Stimulated activated CD8-positive, alpha-beta memory T cell treated with anti-CD3 and anti-CD28 coated beads, Interleukin-15, amount 100 ng/mL, for 48 hours (primary cell): ENCODE measurements around the gene UHRF2.
"Not testable (repeated sequence)": the region's sequence is repeated elsewhere in the genome, so short reads cannot be mapped to it uniquely, and the experiment has no call there.

Source experiments
- DNase-seq, 2 donors: peaks; one replicate each; pipeline ENCODE4 v3.0.0-alpha.2; 2020; ENCODE audit warnings: low read depth in 2 of 2

UHRF2 gene, protein sequence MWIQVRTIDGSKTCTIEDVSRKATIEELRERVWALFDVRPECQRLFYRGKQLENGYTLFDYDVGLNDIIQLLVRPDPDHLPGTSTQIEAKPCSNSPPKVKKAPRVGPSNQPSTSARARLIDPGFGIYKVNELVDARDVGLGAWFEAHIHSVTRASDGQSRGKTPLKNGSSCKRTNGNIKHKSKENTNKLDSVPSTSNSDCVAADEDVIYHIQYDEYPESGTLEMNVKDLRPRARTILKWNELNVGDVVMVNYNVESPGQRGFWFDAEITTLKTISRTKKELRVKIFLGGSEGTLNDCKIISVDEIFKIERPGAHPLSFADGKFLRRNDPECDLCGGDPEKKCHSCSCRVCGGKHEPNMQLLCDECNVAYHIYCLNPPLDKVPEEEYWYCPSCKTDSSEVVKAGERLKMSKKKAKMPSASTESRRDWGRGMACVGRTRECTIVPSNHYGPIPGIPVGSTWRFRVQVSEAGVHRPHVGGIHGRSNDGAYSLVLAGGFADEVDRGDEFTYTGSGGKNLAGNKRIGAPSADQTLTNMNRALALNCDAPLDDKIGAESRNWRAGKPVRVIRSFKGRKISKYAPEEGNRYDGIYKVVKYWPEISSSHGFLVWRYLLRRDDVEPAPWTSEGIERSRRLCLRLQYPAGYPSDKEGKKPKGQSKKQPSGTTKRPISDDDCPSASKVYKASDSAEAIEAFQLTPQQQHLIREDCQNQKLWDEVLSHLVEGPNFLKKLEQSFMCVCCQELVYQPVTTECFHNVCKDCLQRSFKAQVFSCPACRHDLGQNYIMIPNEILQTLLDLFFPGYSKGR

DNA sequence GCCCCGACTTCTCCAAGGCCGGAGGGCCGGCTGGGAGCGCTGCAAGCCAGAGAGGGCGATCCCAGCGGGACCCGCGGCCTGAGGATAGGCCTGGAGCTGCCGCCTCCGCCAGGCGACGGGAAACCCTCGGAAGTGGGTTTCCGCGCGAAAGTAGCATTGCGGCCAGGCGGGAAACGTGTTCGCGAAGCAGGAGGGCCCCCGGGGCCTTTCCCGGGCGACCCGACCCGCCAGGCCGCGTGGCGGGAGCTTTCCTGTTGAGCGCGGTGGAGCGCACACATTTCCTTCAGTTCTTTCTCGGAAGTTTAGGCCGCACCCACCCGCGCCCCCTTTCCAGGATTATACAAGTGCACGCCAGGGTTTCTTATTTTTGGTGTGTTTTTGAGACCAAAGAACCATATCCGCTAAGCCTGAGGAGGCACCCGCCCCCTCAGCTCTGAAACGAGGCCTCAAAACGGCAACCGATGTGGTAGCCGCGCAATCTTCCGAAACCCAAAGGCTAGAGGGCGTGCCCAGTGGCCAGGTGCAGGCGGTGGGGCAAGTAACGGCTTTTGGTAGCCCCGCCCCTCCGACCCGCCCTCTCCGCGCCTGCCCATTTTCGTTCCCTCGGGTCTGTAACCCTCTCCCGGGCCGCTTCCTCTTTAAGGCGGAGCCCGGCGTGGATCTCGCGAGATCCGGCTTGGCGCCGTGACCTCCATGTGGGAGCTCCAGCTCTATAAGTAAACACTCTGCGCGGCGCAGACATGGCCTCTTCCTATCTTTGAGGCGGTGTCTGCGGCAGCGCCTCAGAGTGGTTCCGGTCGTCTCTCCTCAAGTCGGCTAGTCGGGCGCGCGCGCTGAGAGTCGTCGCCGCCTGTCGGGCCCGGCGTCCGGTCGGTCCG is at the start of gene UHRF2:
TSS of gene UHRF2 (plus strand) at position 713 of the 878 bp plus-strand sequence. CDS start 292 bp downstream, outside the sequence.
- DNase-seq, result peak; percentile 99 to 100

- no peak for DNase-seq
Measured at GRCh38 chr9:6367128-6367890, 45.7 kb upstream of the UHRF2 start.

GRCh38 chr9:6368831-6369230 is 44.2 kb upstream of the UHRF2 start:
- DNase-seq, result no peak

GRCh38 chr9:6381477-6382012 is 31.5 kb upstream of the UHRF2 start:
- DNase-seq, result not testable (repeated sequence)

DNA sequence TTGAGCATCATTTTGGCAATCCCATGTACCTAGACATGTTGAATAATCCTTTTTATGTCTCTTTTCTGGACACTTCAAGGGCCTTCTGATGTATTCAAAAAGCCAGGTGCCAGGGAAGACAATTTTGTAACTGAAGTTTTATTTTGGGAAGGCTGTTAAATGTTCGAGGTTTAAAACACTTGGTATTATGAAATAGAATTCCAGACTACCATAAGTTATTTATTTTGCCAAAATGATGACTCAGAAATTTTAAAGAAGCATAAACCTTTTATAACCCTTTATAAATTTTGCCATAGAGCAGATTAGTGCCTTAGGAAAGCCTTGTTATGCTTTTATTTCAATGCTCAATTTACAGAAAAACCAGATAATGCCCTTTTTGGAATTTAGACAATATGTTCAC is 30.3 kb upstream of the UHRF2 start:
- no peak for DNase-seq

GRCh38 chr9:6383551-6384225 is 29.3 kb upstream of the UHRF2 start:
- DNase-seq, result no peak

DNA sequence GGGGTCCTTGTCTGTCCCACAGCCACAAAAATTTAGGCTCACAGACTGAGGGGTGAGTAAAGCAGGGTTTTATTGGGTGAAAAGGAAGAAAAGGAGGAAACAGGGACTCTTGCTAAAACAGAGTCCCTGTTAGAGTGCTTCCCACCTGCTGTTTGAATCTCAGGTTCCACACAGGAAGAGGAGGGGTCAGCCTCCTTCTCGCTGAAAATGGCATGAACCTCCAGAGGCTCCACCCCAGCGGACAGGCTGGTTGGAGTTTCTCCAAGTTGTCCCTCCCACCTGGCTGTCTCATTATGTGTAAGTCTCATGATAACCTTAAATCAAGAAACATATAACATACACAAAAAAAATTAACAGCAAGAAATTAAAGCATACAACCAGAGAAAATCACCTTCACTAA is 28.3 kb upstream of the UHRF2 start:
- DNase-seq, result no peak

GRCh38 chr9:6399071-6399470 is 13.9 kb upstream of the UHRF2 start:
- DNase-seq, result no peak

DNA sequence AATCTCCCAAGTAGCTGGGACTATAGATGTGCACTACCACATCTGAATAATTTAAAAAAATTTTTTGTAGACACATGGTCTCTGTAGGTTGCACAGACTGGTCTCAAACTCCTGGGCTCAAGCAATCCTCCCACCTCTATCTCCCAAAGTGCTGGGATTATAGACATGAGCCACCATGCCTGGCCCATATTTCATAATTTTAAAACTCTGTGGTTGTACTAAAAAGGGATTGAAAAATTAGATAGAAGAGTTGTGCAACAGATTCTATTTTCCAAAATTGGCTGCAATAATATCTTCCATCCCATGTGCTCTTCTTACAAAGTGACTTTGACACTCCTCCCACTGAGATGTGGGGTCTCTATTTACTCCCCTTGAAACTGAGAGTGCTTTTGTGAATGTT is 7.6 kb upstream of the UHRF2 start:
- no peak for DNase-seq

DNA sequence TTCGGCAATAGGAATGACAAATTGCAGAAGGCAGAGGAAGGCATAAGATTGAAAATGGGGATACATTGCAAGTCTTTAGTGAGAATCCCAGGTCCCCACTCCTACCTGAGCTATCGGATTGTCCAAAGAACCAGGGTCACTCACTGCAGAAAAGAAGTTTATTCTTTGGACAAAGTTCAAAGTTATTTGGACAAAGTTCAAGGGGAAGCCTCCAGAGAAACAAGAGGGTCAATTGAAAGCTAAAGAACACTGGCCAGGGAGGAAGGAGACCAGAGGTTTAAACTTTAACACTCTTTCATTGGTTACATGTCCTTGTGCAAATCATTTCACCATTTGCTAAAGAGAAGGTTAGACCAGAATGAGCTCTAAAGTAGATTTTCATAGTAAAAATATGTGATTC is 5.2 kb upstream of the UHRF2 start:
- DNase-seq, result no peak

DNA sequence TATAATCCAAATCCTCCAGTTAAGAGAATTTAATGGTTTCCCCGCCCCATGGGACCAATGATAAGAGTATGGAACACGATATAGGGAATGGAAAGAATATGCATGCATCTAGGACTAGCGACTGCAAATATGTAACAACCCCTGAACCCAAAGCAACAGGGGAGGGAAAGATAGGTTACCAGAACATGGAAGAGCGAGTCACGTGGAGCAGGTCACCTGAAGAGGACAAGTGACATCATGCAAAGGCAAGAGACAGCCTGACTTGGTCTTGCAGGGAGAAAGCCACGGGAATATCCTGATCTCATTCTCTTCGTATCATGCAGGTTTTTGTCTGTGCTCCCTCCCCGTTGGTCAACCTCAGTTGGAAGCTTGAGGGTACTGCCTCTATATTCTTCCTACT is 4.7 kb upstream of the UHRF2 start:
- DNase-seq, result no peak

- DNase-seq, result no peak
Measured at GRCh38 chr9:6409811-6410210, 3.2 kb upstream of the UHRF2 start.

DNA sequence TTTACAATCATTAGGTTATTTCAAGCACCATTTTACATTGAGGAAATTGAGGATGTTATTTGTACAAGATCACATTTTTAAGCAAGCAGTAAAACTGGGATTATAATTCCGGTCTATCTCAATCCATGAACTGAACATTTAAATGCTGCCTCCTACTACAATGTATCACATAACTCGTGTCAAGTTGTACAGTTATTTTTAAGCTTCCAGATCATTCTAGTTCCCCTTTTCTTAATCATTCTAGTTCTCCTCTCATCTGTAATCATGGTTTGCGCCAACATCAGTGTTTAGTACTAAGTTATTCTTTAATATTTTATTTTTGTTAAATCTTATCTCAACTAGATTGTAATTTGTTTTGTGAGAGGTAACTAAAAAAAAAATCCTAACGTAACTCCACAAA is 2.4 kb upstream of the UHRF2 start:
- DNase-seq, result no peak

DNA sequence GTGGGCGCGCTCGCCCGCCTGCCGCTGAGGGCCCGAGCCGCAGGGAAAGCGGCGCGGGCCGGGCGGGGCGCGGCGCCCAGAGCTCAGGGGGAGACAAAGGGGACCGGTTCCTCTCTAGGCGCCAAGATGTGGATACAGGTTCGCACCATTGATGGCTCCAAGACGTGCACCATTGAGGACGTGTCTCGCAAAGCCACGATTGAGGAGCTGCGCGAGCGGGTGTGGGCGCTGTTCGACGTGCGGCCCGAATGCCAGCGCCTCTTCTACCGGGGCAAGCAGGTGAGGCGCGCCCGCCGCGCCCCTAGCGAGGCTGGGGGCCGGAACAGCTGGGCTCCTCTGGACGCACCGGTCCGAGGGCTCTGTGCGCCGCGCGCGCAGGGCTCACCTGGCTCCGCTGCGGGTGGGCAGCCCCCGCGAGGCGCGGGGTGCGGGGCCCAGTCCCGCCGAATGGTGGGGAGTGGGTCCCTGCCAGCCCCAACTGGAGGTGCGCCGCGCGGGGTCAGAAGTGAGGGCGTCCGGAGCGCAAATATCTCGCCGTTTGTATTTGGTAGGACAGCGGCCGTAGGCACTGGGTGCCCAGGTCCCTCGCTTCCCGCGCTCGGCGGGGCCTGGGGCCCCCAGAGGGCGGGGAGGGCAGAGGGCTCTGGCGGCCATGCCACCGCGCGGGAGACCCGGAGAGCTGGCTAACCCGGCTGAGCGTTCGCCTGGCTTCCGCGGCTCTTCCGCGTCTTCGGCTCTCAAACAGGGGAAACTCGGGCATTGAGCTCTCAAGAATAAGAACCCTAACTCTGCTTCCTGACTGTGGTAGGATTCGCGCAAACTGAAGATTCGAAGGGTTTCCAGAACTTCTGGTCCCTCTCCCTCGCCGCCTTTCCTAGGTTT is 607 bp downstream of the UHRF2 start:
- peak; percentile 9 to 13 for DNase-seq

GRCh38 chr9:6414247-6414641 is 1.2 kb downstream of the UHRF2 start:
- DNase-seq, result no peak

DNA sequence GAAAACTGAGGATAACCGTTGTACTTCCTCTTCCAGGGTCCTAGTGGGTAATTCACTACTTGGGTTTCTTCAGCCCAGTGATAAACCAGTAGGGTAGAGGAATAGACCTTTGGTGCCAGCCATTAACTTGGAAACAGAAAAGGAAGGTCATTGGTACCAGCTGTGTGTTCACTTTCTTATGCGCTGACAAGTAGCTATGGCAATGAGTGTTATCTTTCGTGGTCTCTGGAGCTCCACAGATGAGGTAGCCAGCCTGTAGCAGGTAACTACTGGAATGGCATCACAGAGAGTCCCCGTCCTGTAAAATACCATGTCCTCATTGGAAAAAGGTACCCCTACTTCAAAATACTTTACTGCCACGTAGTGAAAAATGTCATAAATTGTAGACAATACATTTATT is 2.3 kb downstream of the UHRF2 start:
- no peak for DNase-seq

GRCh38 chr9:6417186-6417585 is 4.2 kb downstream of the UHRF2 start:
- DNase-seq, result no peak

- DNase-seq, result no peak
Measured at GRCh38 chr9:6418764-6419163, 5.8 kb downstream of the UHRF2 start.

DNA sequence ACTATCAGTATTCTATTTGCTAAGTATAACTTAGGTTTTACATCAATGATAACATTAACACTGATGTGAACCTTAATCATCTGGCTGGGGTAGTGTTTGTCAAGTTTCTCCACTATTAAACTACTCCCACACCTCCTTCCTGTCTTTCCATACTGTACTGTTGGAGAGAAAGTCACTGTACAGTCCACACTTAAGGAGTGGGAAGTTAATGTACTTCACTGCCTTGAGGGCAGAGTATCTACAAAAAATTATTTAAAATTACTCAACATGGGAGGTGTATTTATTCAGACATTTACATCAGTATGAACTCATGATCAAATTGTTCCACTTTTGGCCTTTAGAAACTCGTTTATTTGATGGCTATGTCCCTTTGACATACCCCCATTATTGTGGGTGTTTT is 11.9 kb downstream of the UHRF2 start:
- no peak for DNase-seq
